Measurements from ENCODE around the gene PABPC1L. TPM values are rescaled to one million over a fixed set of nuclear protein-coding genes. Genes with fewer than 3 reads are reported as not detected.

The PABPC1L gene
- total RNA-seq, 2 donors from 2014 or later: 58.2 to 113 TPM

DNA sequence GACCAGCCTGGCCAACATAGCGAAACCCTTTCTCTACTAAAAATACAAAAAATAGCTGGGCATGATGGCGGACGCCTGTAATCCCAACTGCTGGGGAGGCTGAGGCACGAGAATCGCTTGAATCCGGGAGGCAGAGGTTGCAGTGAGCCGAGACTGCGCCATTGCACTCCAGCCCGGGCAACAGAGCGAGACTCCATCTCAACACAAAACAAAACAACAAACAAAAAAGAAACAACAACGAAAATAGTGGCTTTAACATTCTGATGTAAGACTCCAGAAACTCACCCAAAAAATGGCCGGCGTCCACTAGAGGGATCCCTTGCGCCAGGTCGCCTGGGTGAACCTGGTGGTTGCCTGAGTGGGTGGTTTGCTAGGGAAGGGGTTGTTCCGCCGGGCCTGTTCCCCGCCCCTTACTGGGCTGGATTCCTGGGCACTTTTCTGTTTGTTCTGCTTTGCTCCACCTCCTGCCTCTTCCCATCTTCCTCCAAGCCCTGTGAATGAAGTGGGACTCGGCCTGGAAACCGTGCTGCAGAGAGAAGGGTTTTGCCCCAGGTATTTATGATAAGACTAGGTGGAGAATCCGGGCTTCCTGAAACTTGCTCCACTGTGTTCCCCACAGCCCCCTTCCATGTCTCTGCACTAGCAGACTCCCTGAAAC is 1.5 kb downstream of the PABPC1L start:
- no peaks in the 10 kb centered on the region for H3K36me3 Mint-ChIP-seq
- H3K27ac Mint-ChIP-seq: no peak overlapping the region

GRCh38 chr20:44912189-44912588 is 2.3 kb downstream of the PABPC1L start:
- no peak for DNase-seq (ENCODE audit: low spot score)
- Mint-ChIP-seq H3K27ac (peak overlapping the region in 1 of 2 donors; percentile 22), H3K4me3 (no peak overlapping the region)

More for the DNA sequence above, 1.5 kb downstream of the PABPC1L start:
- Mint-ChIP-seq H3K4me1 (ENCODE audit: low read depth in 2 of 2) (peaks cover 21 to 27% of the 10 kb centered on the region in 2 donors), H3K4me3 (peak overlapping the region; percentile 39), H3K27me3 (no peaks in the 10 kb centered on the region), H3K9me3 (no peaks in the 10 kb centered on the region)
- no peak for ATAC-seq
- DNase-seq (ENCODE audit: low spot score): no peak

DNA sequence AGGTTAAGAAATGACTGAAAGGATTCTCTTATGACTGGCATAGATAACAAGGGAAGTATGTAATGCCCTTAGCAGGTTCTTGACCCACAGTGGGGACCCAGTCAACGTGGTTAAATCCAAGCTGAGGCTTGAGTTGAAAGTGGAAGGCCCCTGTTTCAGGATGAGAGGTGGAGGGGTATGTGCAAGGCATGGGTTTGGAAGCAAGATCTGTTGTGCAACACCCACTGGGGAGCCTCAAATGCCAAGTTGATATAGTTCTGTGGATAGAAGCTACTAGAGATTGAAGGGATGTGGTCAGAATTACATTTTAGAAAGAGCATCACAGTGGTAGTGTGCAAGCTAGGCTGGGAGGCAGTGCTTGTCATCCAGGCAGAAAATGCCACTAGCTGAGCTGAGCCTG is 5.1 kb downstream of the PABPC1L start:
- Mint-ChIP-seq H3K9me3 (no peaks in the 10 kb centered on the region), H3K27ac (peak overlapping the region in 1 of 2 donors; percentile 30), H3K36me3 (no peaks in the 10 kb centered on the region), H3K4me1 (ENCODE audit: low read depth in 2 of 2) (peaks cover 11 to 16% of the 10 kb centered on the region in 2 donors), H3K27me3 (no peaks in the 10 kb centered on the region), H3K4me3 (peak overlapping the region; percentile 13)
- no peak for DNase-seq (ENCODE audit: low spot score)
- peak; percentile 72 to 74 for ATAC-seq

More at GRCh38 chr20:44912189-44912588, 2.3 kb downstream of the PABPC1L start:
- no peaks in the 10 kb centered on the region for H3K36me3 Mint-ChIP-seq
- no peaks in the 10 kb centered on the region for H3K27me3 Mint-ChIP-seq
- peaks cover 21 to 27% of the 10 kb centered on the region in 2 donors for H3K4me1 Mint-ChIP-seq (ENCODE audit: low read depth in 2 of 2)
- H3K9me3 Mint-ChIP-seq: no peaks in the 10 kb centered on the region
- ATAC-seq: no peak

- H3K36me3 Mint-ChIP-seq: no peaks in the 10 kb centered on the region
- no peaks in the 10 kb centered on the region for H3K9me3 Mint-ChIP-seq
- H3K4me3 Mint-ChIP-seq: no peak overlapping the region
- peaks cover 7 to 16% of the 10 kb centered on the region in 2 donors for H3K4me1 Mint-ChIP-seq (ENCODE audit: low read depth in 2 of 2)
- no peak overlapping the region for H3K27ac Mint-ChIP-seq
- no peak for DNase-seq (ENCODE audit: low spot score)
- no peak for ATAC-seq
- H3K27me3 Mint-ChIP-seq: no peaks in the 10 kb centered on the region
Measured at GRCh38 chr20:44916586-44916985, 6.7 kb downstream of the PABPC1L start.

- Mint-ChIP-seq H3K36me3 (no peaks in the 10 kb centered on the region), H3K27me3 (no peaks in the 10 kb centered on the region), H3K27ac (no peak overlapping the region), H3K9me3 (no peaks in the 10 kb centered on the region), H3K4me3 (no peak overlapping the region), H3K4me1 (ENCODE audit: low read depth in 2 of 2) (peaks cover 7 to 16% of the 10 kb centered on the region in 2 donors)
- DNase-seq (ENCODE audit: low spot score) (no peak), ATAC-seq (no peak)
Measured at GRCh38 chr20:44917399-44917798, 7.5 kb downstream of the PABPC1L start.

GRCh38 chr20:44918342-44918741 is 8.5 kb downstream of the PABPC1L start:
- Mint-ChIP-seq H3K9me3 (no peaks in the 10 kb centered on the region), H3K27ac (no peak overlapping the region), H3K4me1 (ENCODE audit: low read depth in 2 of 2) (peaks cover 7 to 11% of the 10 kb centered on the region in 2 donors), H3K36me3 (no peaks in the 10 kb centered on the region), H3K4me3 (no peak overlapping the region), H3K27me3 (no peaks in the 10 kb centered on the region)
- no peak for ATAC-seq
- DNase-seq (ENCODE audit: low spot score): no peak

- Mint-ChIP-seq H3K27ac (no peak overlapping the region), H3K36me3 (no peaks in the 10 kb centered on the region), H3K4me1 (ENCODE audit: low read depth in 2 of 2) (peaks cover 7 to 8% of the 10 kb centered on the region in 2 donors), H3K4me3 (no peak overlapping the region), H3K9me3 (no peaks in the 10 kb centered on the region), H3K27me3 (no peaks in the 10 kb centered on the region)
- ATAC-seq (no peak), DNase-seq (ENCODE audit: low spot score) (no peak)
Measured at GRCh38 chr20:44918761-44919160, 8.9 kb downstream of the PABPC1L start.

GRCh38 chr20:44921447-44921846 is 11.6 kb downstream of the PABPC1L start:
- no peaks in the 10 kb centered on the region for H3K4me1 Mint-ChIP-seq (ENCODE audit: low read depth in 2 of 2)
- no peaks in the 10 kb centered on the region for H3K9me3 Mint-ChIP-seq
- H3K27me3 Mint-ChIP-seq: no peaks in the 10 kb centered on the region
- no peak for ATAC-seq
- no peak overlapping the region for H3K27ac Mint-ChIP-seq
- H3K4me3 Mint-ChIP-seq: no peak overlapping the region
- DNase-seq (ENCODE audit: low spot score): no peak
- no peaks in the 10 kb centered on the region for H3K36me3 Mint-ChIP-seq

- no peaks in the 10 kb centered on the region for H3K4me1 Mint-ChIP-seq (ENCODE audit: low read depth in 2 of 2)
- no peaks in the 10 kb centered on the region for H3K36me3 Mint-ChIP-seq
- ATAC-seq: no peak
- H3K27me3 Mint-ChIP-seq: no peaks in the 10 kb centered on the region
- no peak overlapping the region for H3K4me3 Mint-ChIP-seq
- H3K27ac Mint-ChIP-seq: no peak overlapping the region
- no peaks in the 10 kb centered on the region for H3K9me3 Mint-ChIP-seq
- DNase-seq (ENCODE audit: low spot score): no peak
Measured at GRCh38 chr20:44924541-44924940, 14.7 kb downstream of the PABPC1L start.

- Mint-ChIP-seq H3K27ac (no peak overlapping the region), H3K36me3 (no peaks in the 10 kb centered on the region), H3K4me3 (no peak overlapping the region), H3K27me3 (no peaks in the 10 kb centered on the region), H3K9me3 (no peaks in the 10 kb centered on the region), H3K4me1 (ENCODE audit: low read depth in 2 of 2) (no peaks in the 10 kb centered on the region)
- ATAC-seq: no peak
- no peak for DNase-seq (ENCODE audit: low spot score)
Measured at GRCh38 chr20:44928595-44928994, 18.7 kb downstream of the PABPC1L start.

- Mint-ChIP-seq H3K4me3 (no peak overlapping the region), H3K27me3 (no peaks in the 10 kb centered on the region), H3K27ac (no peak overlapping the region), H3K4me1 (ENCODE audit: low read depth in 2 of 2) (no peaks in the 10 kb centered on the region), H3K9me3 (no peaks in the 10 kb centered on the region), H3K36me3 (peaks cover 5% of the 10 kb centered on the region)
- DNase-seq (ENCODE audit: low spot score) (no peak), ATAC-seq (peak in 1 of 2 donors; percentile 32)
Measured at GRCh38 chr20:44930517-44931168, 20.8 kb downstream of the PABPC1L start.

- no peak for ATAC-seq
- H3K9me3 Mint-ChIP-seq: no peaks in the 10 kb centered on the region
- H3K36me3 Mint-ChIP-seq: peaks cover 6% of the 10 kb centered on the region
- DNase-seq (ENCODE audit: low spot score): no peak
- H3K27me3 Mint-ChIP-seq: no peaks in the 10 kb centered on the region
- H3K4me1 Mint-ChIP-seq (ENCODE audit: low read depth in 2 of 2): no peaks in the 10 kb centered on the region
- no peak overlapping the region for H3K4me3 Mint-ChIP-seq
- no peak overlapping the region for H3K27ac Mint-ChIP-seq
Measured at GRCh38 chr20:44931911-44932310, 22.1 kb downstream of the PABPC1L start.

GRCh38 chr20:44932916-44933315 is 23.1 kb downstream of the PABPC1L start:
- ATAC-seq (peak in 1 of 2 donors; percentile 28), DNase-seq (ENCODE audit: low spot score) (no peak)
- Mint-ChIP-seq H3K4me3 (no peak overlapping the region), H3K27me3 (no peaks in the 10 kb centered on the region), H3K4me1 (ENCODE audit: low read depth in 2 of 2) (no peaks in the 10 kb centered on the region), H3K27ac (no peak overlapping the region), H3K36me3 (peaks cover 6% of the 10 kb centered on the region), H3K9me3 (no peaks in the 10 kb centered on the region)

DNA sequence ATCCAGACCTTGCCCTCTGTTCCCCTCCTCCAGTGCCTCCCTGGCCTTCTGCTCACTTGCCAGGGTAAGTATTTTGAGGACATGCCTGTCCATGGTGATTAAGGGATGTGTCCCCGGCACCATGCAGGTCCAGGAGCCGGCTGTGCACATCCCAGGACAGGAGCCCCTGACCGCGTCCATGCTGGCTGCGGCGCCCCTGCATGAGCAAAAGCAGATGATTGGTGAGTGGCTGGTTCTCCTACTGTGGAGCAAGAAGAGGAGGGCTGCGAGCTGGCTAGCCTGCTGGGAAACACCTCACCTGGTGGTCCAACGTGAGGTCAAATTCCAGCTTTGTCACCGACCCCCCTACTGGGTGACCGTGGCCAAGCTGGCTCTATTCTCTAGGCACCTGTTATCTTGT is 26.6 kb downstream of the PABPC1L start:
- H3K4me3 Mint-ChIP-seq: no peak overlapping the region
- DNase-seq (ENCODE audit: low spot score): no peak
- H3K36me3 Mint-ChIP-seq: peaks cover 15% of the 10 kb centered on the region
- no peaks in the 10 kb centered on the region for H3K27me3 Mint-ChIP-seq
- H3K4me1 Mint-ChIP-seq (ENCODE audit: low read depth in 2 of 2): peaks cover 0 to 3% of the 10 kb centered on the region in 2 donors
- ATAC-seq: no peak
- H3K27ac Mint-ChIP-seq: no peak overlapping the region
- H3K9me3 Mint-ChIP-seq: no peaks in the 10 kb centered on the region
